GM19240 (cell line): ENCODE data around the gene PMF1.
"Not testable (repeated sequence)": the region's sequence is repeated elsewhere in the genome, so short reads cannot be mapped to it uniquely, and the experiment has no call there.

ENCODE experiments used
- DNase-seq: peaks from one replicate; pipeline ENCODE4 v3.0.0; 2011; ENCODE audit warnings: low spot score; ENCODE audit not compliant: insufficient read length

Gene PMF1

GRCh38 chr1:156196445-156196844 is 16.4 kb upstream of the PMF1 start:
- DNase-seq, result no peak

- DNase-seq, result no peak
These were observed 13.9 kb upstream of the PMF1 start for GRCh38 chr1:156198831-156199349.

- no peak for DNase-seq
These were observed 12.8 kb upstream of the PMF1 start for GRCh38 chr1:156200044-156200443.

- DNase-seq, result no peak
These were observed 9.5 kb upstream of the PMF1 start for GRCh38 chr1:156203331-156203730.

- no peak for DNase-seq
These were observed 8.1 kb upstream of the PMF1 start for GRCh38 chr1:156204686-156205085.

GRCh38 chr1:156211243-156211642 is 1.6 kb upstream of the PMF1 start:
- DNase-seq, result no peak

- DNase-seq, result no peak
These were observed 677 bp upstream of the PMF1 start for GRCh38 chr1:156212130-156212529.

- no peak for DNase-seq
These were observed 798 bp downstream of the PMF1 start for GRCh38 chr1:156213644-156213966.

- DNase-seq, result no peak
These were observed 1.4 kb downstream of the PMF1 start for GRCh38 chr1:156214024-156214748.

- not testable (repeated sequence) for DNase-seq
These were observed 3.7 kb downstream of the PMF1 start for GRCh38 chr1:156216361-156217086.

GRCh38 chr1:156217871-156218270 is 5.1 kb downstream of the PMF1 start:
- DNase-seq, result no peak

- DNase-seq, result no peak
These were observed 7.4 kb downstream of the PMF1 start for GRCh38 chr1:156220226-156220625.

GRCh38 chr1:156221986-156222692 is 9.3 kb downstream of the PMF1 start:
- no peak for DNase-seq

- DNase-seq, result no peak
These were observed 12.8 kb downstream of the PMF1 start for GRCh38 chr1:156225677-156226014.

GRCh38 chr1:156226116-156226538 is 13.3 kb downstream of the PMF1 start:
- DNase-seq, result peak; percentile 82

GRCh38 chr1:156226782-156227181 is 14.0 kb downstream of the PMF1 start:
- no peak for DNase-seq

- no peak for DNase-seq
These were observed 15.7 kb downstream of the PMF1 start for GRCh38 chr1:156228501-156228900.

GRCh38 chr1:156229809-156230472 is 17.1 kb downstream of the PMF1 start:
- DNase-seq, result no peak

GRCh38 chr1:156230473-156230837 is 17.6 kb downstream of the PMF1 start:
- no peak for DNase-seq

GRCh38 chr1:156232201-156232894 is 19.5 kb downstream of the PMF1 start:
- DNase-seq, result no peak

- DNase-seq, result no peak
These were observed 20.8 kb downstream of the PMF1 start for GRCh38 chr1:156233426-156234127.
